GM21381 (cell line): Measurements from ENCODE around the gene ZNF570.

Experiments
- ATAC-seq: cut with Tn5 transposase; IDR thresholded peaks from one replicate; pipeline ENCODE4 v1.9.1; 2021; ENCODE audit warnings: mild to moderate bottlenecking, moderate library complexity; ENCODE audit not compliant: unreplicated experiment

ZNF570 gene

DNA sequence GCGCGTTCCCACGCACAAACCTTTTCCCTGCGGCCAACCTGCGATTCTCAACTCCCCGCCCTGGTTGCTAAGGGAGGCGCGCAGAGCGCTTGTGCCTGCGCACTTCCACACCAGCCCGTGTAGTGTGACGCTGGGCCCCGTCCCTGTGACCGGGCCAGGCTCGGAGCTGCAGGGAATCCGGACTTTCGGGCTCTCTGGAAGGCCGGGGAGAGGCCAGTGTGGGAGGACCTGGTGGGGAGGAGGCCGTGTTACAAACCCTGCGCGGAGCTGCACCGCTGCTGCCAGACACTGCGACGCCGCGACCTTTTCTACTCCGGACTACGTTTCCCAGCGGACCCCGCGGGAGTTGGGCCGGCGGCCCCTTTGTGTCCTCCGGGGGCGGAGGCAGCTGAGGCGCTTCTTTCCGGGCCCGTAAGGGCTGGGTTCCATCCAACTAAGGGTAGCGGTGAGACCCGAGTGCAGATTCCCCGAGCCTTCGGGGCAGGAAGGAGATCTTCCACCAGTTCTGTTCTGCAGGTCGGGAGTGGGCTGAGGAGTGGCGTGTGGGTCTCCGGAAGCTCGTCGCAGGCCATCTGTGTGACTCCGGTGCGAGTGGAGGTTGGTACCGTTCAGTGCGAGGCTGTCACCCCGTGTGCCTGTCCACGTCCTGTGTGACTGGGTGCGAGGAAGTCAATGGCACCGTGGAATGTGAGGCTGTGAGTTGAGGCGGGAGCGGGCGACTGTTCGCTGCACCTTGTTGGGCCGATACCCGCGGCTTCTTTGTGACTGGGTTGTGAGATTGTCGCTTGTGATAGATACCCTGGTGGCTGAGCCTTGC lies at the start of gene ZNF570:
Gene ZNF570, plus strand, starts transcription at position 396 of the 817 bp plus-strand sequence. CDS start 999 bp downstream, outside the sequence.
- peak; percentile 52 for ATAC-seq

DNA sequence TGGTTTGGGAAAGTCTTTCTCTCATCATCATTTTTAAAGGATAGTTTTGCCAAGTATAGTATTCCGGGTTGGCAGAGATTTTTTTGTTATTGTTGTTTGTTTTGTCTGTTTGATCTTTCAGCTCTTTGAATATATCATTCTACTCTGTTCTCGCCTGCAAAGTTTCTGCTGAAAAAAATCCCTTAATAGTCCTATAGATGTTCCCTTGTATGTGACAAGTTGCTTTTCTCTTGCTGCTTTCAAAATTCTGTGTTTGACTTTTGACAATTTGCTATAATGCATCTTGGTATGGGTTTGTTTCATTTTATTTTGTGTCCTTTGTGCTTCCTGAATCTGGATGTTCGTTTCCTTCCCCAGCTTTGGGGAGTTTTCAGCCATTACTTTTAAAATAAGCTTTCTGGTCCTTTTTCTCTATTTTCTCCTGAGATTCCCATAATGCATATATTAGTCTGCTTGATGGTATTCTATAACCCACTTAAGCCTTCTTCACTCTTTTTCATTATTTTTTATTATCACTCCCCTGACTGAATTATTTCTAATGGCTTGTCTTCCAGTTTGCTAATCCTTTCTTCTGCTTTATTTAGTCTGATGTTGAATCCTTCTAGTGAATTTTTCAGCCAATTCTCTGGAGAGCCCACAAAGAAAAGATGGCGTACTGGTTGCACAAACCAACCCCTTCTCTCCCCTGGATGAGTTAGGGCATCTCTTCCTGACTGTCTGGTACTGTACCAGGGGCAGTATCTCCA lies 16.5 kb upstream of the ZNF570 start:
- ATAC-seq, result no peak

DNA sequence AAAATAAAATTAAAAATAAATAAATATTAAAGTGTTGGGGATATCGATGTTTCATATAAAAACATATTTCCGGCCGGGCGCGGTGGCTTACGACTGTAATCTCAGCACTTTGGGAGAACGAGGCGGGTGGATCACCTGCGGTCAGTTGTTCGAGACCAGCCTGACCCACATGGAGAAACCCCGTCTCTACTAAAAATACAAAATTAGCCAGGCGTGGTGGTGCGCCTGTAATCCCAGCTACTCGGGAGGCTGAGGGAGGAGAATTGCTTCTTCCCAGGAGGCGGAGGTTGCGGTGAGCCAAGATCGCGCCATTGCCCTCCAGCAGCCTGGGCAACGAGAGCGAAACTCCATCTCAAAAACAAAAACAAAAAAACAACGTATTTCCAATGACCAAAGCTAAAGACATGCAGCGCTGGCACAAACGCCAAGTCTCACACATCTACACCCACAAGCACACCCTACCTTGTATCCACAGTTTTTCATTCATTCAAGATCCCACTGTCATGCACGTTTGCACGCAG lies 2.8 kb upstream of the ZNF570 start:
- ATAC-seq, result no peak

DNA sequence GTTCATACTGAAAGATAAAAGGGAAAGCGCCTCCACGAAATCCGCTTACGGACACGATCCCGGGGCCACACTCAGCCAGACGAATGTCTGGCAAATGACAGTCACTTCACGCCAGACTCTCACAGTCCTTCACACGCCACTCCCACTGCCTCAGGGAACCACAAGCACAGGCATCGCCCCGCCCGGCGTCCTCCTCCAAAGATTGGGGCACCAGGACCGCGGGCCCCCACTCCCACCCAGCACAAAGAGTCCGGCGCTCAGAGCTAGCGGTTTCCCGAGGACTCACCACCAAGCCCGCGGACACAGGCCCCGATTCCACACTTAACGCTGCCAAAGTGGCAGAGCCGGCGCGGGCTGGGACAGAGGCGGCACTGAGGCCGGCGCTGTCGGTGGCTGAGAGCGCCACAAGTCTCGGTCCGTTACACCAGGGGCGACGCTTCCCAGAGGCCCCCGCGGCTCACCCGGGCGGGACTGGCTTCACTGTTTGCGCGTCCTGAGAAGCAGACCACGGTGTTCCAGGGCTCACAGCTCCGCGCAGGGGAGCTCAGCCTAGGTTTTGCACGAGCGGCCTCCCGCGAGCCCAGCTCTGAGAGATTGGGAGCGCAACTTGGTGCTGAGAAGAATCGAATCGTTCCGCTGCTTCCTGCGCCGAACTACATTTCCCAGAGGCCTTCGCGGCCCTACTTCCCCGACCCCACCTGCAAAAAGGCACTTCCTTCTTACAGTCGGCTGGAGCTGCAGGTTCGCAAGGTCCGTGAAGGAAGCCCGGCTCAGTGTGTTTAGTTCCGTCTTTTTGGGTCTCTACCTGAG lies 2.2 kb upstream of the ZNF570 start, which contains the start of gene ZNF569:
Gene ZNF569, minus strand, starts transcription at position 647 of the 810 bp plus-strand sequence. CDS start 22,523 bp downstream, outside the sequence.
- ATAC-seq, result peak; percentile 64

DNA sequence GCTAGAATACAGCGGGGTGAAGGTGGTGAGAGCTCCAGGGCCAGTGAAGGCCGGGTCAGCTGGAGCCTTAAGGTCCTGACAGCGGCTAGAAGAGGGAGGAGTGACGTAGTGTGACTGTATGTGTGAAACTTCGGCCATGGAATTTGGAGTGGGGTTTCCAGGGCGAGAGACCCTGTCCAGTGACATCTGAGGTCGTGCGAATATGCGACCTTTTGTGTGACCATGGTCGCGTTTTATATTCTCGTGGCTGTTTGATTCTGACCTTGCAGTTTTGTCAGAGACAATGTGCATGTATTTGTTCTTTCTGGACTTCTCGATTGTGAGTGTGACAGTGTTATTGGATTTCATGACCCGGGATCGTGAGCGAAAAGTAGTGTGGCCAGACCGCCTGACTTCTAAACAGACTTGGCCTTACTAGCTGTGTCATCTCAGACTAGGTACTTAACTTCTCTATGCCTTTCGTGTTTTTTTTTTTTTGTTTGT lies 1.5 kb upstream of the ZNF570 start:
- ATAC-seq, result no peak

DNA sequence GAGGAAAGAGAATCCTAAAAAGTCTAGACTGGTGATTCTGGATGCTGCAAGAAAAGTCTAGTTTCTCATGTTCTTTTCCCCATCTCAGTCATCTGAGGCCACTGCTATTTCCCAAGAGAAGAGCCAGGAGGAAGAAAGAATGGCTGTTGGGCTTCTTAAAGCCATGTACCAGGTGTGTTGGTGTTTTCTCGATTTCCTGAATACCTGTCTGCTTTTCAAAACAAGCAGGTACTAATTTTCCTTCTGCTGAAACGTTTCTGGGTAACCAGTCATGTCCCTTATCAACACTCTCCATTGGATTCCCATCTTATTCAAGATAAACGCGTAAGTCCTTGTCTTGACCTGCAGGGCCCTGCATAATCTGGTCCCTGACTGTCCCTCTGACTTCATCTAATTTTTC lies 1.1 kb downstream of the ZNF570 start:
- no peak for ATAC-seq

DNA sequence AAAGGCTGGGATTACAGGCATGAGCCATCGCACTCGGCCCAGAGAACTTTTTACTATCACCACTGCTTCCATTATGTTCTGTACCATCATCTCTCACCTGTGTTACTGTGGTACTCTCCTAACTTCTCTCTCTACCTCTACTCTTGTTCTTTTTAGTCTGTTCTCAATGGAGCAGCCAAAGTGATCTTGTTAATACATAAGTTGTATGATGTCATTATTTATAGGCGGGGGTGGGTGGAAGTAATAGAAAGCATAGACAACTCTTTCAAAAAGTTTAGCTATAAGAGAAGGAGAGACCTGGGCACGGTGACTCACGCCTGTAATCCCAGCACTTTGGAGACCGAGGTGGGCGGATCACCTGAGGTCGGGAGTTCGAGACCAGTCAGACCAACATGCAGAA lies 3.0 kb downstream of the ZNF570 start:
- no peak for ATAC-seq

DNA sequence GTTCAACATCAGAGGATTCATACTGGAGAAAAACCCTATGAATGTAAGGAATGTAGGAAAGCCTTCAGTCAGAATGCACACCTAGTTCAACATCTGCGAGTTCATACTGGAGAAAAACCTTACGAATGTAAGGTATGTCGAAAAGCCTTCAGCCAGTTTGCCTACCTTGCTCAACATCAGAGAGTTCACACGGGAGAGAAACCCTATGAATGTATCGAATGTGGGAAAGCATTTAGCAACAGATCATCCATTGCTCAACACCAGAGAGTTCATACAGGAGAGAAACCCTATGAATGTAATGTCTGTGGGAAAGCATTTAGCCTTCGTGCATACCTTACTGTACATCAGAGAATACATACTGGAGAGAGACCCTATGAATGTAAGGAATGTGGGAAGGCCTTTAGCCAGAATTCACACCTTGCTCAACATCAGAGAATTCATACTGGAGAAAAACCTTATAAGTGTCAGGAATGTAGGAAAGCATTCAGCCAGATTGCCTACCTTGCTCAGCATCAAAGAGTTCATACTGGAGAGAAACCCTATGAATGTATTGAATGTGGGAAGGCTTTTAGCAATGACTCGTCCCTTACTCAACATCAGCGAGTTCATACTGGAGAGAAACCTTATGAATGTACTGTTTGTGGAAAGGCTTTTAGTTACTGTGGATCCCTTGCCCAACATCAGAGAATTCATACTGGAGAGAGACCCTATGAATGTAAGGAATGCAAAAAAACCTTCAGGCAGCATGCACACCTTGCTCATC lies 15.4 kb downstream of the ZNF570 start:
- no peak for ATAC-seq

DNA sequence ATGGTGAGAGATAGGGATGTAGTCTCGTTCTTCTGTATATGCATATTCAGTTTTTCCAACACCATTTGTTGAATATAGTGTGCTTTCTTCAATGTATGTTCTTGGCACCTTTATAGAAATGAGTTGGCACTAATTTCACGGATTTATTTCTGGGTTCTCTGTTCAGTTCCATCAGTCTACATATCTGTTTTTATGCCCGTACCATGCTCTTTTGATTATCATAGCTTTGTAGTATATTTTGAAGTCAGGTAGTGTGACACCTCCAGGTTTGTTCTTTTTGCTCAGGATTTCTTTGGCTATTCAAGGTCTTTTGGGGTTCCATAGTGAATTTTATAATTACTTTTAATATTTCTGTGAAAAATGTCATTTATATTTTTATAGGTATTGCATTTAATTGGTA lies 23.1 kb downstream of the ZNF570 start:
- no peak for ATAC-seq

DNA sequence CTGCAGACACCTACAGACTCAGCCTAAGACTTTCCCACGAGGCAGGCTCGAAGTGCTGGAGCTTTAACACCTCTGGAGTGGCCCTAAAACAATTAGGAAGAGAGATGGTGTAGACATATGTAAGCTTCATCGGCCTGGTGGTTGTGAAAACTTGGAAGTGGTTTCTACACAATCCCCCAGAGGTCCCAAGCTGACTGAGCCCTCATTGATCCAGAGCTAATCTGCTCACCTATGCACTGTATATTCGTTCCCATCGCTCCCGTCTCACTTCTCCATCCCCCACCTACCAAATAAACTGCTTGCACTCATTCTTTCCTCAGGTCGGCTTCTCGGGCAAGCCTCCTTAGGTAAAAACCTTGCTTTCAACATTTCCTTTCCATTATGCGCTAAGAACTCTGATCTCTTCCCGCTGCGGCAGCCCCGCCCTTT lies 36.8 kb downstream of the ZNF570 start:
- ATAC-seq, result no peak

DNA sequence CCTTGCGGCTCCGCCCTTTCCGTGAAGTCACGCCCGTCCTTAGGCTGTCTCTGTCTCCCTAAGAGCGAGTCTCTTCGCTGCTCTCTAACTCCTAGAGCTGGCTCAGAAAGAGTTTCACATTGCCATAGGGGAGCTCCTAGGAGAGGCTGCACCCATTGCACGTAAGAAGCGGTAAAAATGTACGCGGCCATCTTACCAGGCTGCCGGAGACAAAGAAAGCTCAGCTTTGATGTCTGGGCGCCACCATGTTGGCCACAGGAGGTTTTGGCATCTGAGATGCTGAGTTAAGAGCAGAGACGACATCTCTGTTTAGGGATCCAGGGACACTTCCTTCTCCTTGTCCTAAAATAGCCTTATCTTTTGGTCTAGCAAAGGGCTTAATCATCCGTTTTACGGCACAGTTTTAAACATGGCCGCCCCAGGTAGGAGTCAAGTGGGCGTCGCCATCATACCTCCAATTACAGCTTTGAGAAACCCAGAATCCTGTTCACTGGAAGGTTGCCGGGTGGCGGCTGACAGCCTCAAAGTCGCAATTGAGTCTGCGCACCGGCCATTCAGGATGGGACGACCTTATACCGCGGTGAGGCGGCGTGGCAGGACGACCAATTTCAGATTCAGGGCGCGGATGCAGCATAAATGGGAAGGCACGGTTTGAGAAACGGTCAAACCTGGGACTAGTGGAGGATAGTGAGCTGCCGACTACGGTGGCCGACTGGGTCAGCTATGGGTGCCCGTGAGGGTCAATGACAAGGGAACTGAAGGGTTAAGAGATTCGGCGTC lies 37.4 kb downstream of the ZNF570 start, which contains the start of gene ZNF793:
Gene ZNF793, plus strand, starts transcription at position 553 of the 780 bp plus-strand sequence. CDS start 16,501 bp downstream, outside the sequence.
- peak; percentile 51 for ATAC-seq

DNA sequence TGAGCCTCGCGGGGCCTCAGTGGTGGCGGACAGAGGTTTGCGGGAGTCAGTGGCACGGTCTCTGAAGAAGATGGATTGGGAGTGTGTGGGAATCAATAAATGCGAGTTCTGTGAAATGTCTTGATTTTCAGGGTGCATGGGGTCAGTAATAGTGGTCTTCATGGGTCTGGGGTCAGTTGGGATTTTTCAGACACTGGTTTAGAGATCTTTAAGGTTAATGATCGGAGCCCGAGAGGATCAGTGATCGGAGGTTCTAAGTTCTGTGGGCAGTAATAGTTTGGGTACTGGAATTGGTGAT lies 38.0 kb downstream of the ZNF570 start:
- no peak for ATAC-seq

DNA sequence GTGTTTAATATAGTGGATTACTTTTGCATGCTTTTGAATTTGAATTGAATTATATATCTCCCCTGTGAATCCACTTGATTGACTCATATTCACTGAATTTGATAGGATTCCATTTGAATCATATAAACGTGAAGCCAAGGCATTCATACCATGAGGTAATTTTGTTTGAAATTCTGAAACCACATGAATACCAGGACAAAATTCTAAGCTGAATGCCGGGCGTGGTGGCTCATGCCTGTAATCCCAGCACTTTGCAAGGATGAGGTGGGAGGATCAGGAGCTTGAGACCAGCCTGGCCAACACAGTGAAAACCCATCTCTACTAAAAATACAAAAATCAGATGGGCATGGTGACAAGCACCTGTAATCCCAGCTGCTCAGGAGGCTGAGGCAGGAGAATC lies 42.0 kb downstream of the ZNF570 start:
- ATAC-seq, result no peak

DNA sequence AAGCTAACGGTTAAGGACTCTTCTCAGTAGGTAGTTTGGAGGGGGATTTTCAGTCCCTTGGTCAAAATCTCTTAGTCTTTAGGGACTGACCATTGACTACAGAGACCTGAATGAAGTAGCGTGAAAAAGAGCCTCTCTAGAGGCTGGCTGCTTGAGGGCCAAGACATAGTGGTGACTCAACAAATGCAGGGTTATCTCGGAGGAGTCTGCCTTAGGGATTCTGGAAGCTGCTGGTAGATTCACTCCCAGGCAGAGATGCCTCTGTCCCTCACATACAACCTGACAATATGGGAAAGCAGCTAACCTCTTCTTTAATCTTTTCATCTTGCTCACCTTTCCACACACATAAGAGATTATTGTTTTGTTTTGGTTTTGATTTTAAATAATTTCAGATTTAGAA lies 42.7 kb downstream of the ZNF570 start:
- ATAC-seq, result no peak

DNA sequence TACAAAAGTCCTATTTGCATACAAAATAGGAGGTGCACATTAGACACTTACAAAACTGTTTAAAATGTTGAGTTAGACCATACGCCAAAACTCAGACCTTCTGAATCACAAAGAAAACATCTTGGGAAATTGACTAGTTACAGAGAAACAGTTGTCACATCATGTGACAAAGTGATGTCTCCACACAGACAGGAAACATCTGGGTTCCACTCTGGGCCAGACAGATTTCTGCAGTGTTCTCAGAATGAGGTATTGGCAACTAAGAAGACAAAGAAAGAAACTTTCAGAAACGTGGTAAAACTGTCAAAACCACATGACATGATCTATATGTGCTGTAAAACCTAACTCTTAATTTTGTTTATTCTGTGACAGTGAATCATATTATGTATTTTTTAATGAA lies 44.2 kb downstream of the ZNF570 start:
- ATAC-seq, result no peak

DNA sequence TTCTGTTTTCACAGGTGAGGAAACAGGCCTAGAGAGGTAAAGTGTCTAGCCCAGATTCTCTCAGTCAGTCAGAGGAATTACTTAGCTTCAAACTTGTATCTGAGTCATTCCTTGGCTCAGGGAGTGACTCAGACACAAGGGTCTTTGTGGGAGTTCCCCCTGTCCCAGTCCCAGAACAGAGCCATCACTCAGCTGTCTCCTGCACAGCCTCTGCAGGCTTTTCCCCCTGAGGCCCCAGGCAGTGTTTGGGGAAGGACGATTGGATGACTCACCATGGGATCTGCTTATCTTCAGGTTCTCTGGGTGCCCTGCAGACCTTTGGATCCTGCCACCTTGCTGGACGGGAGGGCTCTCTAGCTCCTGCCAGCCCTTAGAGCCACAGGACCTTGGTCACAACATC lies 50.7 kb downstream of the ZNF570 start:
- ATAC-seq, result no peak

DNA sequence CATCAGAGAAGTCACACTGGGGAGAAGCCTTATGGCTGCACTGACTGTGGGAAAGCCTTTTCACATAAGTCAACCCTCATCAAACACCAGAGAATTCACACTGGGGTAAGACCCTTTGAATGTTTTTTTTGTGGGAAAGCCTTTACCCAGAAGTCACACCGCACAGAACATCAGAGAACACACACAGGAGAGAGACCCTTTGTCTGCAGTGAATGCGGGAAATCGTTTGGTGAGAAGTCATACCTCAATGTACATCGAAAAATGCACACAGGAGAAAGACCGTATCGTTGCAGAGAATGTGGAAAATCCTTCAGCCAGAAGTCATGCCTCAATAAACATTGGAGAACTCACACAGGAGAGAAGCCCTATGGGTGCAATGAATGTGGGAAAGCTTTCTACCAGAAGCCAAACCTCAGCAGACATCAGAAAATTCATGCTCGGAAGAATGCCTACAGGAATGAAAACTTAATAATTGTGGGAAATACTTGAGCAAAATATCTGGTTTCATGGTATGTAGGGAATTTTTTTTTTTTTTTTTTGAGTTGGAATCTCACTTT lies 68.3 kb downstream of the ZNF570 start:
- no peak for ATAC-seq
